NCI-H460 (cell line): Measurements from ENCODE around the gene CTSL. TPM values are rescaled to one million over a fixed set of nuclear protein-coding genes. Genes with fewer than 3 reads are reported as not detected.

Source experiments
- DNase-seq: peaks from one replicate; pipeline ENCODE4 v3.0.0-alpha.2; 2016; ENCODE audit warnings: low read depth; ENCODE audit errors: extremely low read depth
- polyA plus RNA-seq: library from polyadenylated mRNA; depleted of rRNA; stranded (reverse); fragments of >200 nt; gene quantifications from 2 replicates; pipeline ENCODE4 v1.2.3, GENCODE V29; 2014; cell fraction: nucleus; rRNA removed
- total RNA-seq: library from RNA; depleted of rRNA; stranded (reverse); fragments of >200 nt; shearing (Covaris generic); gene quantifications from 2 replicates; pipeline ENCODE4 v1.2.3, GENCODE V29; 2014; rRNA removed

Gene CTSL
- 1,987 and 2,122 TPM in 2 replicates for total RNA-seq
- 1,711 and 2,151 TPM in 2 replicates for polyA plus RNA-seq

- peak; percentile 90 for DNase-seq
Observed at GRCh38 chr9:87725900-87726709, at the start of gene CTSL. CTSL (plus strand) TSS chr9:87726119; CDS start chr9:87727604, 1,485 bp downstream.

- no peak for DNase-seq
Observed at GRCh38 chr9:87676976-87677775, 48.7 kb upstream of the CTSL start.

- no peak for DNase-seq
Observed at GRCh38 chr9:87677776-87678587, 47.9 kb upstream of the CTSL start.

DNA sequence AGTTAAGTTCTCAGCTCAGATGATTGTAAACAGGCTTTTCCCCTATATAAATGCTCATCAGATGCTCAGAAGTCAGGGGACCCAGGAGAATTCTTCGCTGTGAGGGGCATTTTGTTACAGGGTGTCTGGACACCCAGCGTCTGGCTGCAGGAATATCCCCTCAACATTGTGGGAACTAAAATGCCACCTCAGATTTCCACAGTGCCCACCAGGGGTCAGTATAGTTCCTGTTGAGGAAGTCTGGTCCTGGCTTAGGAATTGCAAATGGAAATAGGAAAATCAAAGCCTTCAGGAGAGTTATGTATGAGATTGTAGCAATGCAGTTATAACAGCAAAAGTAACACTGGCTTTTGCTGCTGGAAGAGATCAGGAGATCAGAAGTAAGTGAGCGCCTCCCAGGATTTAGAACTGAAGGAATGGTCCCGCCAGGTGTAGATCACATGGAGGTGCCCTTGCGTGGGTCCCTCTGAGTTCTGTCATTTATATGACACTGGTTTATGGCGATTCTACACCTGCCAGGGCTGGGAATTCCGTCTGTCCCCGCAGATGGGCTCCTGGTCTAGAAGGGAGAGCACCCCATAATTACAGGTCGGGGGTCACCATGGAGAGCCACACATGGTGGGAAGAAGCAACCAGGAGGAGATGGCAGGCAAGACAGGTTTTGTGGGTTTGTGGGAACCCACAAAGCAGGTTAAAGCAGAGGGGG is 47.1 kb upstream of the CTSL start:
- DNase-seq = peak; percentile 79

GRCh38 chr9:87681271-87682061 is 44.5 kb upstream of the CTSL start:
- DNase-seq = no peak

DNA sequence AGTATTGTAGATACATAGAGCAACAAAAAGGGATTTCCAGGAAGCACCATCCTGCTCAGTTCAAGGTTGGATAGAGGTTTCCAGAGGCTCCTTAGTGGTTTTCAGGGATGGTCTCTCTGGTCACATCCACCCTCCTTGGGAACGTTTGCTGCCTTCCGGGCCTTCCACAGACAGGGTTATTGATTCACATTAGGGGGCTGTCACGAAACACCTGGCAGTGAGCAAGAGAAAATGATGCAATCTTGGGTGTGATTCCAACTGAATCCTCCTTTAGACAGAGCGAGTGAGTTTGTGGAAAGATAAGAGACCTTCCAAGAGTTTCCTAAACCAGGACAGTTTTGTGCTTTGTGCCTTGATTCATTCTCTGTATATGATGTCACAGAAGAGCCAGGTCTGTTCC is 43.8 kb upstream of the CTSL start:
- DNase-seq = no peak

DNA sequence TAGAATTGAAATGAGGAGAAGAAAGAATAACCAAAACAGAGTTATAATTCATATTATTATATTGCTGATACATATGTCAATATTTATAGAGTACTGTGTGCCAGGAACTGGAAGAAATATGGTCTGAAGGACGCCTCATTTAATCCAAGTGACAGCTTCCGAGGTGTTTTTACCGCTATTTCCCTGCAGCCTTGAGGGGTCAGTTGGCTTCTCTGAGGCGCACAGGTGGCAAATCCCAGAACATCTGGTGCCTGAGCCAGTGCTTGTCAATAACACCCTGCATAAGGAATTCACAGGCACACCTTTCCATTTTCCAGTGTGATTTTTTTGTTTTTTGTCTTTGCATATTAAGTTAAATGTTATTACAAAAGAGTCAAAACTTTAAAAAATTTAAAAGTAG is 43.3 kb upstream of the CTSL start:
- no peak for DNase-seq

- no peak for DNase-seq
Observed at GRCh38 chr9:87683751-87684626, 41.9 kb upstream of the CTSL start.

DNA sequence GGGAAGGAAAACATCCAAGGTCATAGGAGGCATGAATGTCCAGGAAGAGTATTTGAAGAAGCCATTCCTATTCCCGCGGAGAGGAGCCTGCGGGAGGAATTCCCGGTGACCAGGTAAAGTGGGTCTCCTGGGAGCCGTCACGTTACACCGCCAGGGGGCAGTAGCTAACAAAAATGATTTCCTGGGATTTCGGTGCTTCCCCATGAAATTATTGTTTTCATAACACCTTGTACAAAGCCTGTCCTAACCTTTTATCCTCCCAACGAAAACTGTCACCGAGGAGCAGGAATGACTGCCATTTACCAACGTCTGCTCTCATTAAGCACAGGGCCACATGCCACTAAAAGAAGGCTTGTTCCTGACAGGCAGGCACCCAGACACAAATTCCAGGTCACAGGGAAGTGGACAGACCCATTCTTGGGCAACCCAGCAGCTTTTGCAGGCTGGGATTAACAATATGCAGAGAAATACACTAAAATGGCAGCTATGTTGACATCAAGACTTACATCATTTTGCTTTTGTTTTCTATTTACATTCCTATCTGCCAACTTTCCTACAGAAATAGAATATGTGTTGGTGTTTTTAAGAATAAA is 41.2 kb upstream of the CTSL start:
- DNase-seq = peak; percentile 54

GRCh38 chr9:87685441-87685840 is 40.5 kb upstream of the CTSL start:
- no peak for DNase-seq

- no peak for DNase-seq
Observed at GRCh38 chr9:87685871-87686519, 39.9 kb upstream of the CTSL start.

- DNase-seq = no peak
Observed at GRCh38 chr9:87686520-87687090, 39.3 kb upstream of the CTSL start.

GRCh38 chr9:87687207-87687606 is 38.7 kb upstream of the CTSL start:
- peak; percentile 25 for DNase-seq

DNA sequence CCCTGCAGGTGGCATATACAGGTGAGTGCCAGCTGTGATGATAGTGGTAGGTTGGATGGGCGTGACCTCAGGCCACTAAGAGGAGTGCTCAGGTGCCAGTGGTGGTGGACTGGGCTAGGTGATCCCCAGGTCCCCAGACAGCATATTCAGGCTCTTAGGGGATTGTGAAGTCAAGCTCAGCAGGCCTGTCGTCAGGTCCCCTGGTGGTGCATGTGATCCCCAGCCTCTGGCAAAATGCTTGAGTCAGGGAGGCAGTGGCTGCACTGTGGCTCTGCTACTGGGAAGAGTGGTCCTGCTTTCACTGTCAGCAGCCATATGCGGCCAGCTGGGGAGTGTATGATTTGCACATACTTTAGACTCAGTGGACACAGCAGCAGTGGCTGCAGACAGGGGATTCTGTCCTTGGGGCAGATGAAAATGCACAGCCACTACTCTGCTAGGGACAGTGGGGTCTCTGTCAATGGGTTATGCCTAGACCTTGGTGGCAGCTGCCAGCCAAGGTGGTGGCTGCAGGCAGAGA is 31.6 kb upstream of the CTSL start:
- no peak for DNase-seq

DNA sequence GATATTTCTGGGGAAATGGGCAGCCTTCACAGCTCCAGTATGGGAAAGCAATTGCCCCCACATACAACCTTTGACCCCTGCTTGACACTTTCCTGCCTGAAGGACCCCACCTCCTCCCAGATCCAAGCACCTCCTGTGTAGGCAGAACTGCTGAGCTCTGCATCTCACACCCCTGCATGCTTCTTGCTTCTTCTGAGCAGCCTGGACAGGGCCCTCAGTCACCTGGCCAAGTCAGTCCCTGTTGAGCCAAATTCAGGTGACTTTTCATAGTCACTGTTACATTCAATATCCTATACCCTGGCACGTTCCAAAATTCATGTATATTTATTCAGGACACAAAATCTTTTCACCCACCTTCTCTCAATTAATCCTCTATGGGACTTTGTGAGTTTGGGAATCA is 30.4 kb upstream of the CTSL start:
- DNase-seq = no peak

- DNase-seq = no peak
Observed at GRCh38 chr9:87696641-87697040, 29.3 kb upstream of the CTSL start.
